ENCODE results near the gene OPRM1.

DNA sequence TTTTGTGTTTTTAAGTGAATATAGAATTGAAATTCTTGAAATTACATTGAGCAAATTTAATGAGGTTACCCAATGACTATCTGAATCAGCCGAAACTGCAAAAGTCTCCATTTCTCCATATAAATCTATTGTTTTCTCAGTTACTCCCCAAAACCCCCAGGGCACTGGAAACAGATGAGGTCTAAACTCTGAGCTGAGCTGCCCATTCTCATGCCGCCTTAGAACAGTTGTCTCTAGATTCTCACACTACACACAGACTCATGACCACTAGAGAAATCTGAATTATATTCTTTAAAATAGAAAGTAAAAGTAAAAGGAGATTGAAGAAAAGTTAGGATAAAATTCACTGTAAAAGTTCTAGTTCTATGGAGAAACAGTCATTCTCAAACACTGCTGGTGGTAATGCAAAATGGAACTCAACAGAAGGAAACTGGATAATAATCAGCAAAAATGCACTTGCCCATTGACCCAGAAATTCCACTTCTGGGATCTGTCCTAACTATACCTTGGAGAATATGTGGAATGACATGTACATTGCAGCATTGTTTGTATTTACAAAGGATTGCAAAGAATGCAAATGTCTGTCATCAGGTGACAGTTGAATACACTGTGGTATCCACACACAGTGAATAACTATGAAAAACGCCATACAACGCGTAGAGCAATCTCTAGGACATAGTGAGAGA lies 192.0 kb downstream of the OPRM1 start:
- no peak for TF ChIP-seq POLR2A (IDR thresholded peaks at IDR 0.05)
- TF ChIP-seq CTCF (IDR thresholded peaks at IDR 0.05) = no peak
